Stimulated activated CD8-positive, alpha-beta memory T cell treated with anti-CD3 and anti-CD28 coated beads, Interleukin-12 subunit alpha, Interleukin-12 subunit beta, amount 100 ng/mL, for 4 hours (primary cell): ENCODE results near the gene FGFR4.

ENCODE experiments used
- DNase-seq: peaks from one replicate; pipeline ENCODE4 v3.0.0-alpha.2; 2020; ENCODE audit warnings: low read depth

The FGFR4 gene

DNA sequence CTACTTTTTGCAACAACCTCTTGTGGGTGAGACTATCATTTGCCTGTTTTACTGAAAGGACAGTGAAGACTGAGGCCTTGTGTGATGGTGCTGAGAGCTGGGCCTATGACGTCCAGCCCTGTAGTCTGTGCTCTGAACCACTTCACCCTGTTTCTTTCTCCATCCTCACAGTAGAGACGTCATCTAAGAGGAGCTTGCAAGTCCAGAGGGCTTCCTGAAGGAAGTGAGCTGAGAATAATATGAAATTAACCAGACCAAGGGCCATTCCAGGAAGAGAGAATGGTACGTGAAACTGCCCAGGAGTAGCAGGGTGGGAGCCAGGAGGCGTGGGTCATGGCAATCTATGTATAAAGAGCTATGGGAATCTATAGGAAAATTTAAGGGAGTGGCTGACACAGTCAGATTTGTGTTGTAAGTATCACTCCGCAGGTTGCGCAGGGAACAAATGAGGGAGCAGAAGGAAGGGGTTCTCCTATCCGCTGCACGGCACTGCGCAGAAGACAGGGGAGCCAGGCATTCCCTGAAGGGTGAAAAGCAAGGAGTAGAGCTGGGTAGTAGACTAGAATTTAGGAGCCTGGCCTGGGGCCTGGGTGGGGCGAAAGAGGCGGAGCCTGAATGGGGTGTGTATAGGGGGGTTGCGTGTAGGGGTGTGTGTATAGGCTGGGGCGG lies 596 bp upstream of the FGFR4 start:
- no peak for DNase-seq

DNA sequence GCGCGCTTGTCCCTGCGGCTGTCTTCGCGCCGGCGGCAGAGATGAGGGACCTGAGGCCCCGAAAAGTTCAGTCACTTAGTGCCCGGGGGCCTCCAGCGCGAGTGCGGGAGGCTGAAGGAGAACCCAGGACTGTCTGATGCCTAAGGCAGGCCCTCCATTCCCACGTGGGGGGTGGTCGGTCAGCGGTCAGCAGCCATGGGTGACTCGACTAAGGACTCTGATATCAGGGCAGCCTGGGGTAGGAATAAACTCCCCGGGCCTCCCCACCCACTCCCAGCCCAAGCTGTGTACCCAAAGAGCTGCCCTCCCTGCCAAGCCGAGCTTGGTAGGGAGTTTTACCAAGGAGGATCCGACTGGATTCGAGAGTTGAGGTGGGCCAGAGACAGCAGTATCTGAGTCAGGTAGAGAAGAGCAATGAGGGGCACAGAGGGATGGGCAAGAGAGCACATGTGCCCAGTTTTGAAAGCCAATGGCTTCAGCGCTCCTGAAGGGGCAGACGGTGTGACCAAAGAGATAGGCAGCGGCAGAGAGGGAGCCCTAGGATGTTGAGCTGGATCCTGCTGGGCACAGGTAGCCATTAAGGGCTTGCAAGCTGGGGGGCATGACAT lies 787 bp downstream of the FGFR4 start:
- no peak for DNase-seq

DNA sequence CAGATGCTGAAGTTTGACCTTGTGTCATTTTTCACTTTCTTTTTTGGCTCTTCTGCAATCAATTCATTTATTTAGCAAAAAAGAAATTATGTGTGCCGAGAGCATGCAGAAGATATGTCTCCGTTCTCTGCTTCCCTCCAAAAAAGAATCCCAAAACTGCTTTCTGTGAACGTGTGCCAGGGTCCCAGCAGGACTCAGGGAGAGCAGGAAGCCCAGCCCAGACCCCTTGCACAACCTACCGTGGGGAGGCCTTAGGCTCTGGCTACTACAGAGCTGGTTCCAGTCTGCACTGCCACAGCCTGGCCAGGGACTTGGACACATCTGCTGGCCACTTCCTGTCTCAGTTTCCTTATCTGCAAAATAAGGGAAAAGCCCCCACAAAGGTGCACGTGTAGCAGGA lies 2.4 kb downstream of the FGFR4 start:
- no peak for DNase-seq

DNA sequence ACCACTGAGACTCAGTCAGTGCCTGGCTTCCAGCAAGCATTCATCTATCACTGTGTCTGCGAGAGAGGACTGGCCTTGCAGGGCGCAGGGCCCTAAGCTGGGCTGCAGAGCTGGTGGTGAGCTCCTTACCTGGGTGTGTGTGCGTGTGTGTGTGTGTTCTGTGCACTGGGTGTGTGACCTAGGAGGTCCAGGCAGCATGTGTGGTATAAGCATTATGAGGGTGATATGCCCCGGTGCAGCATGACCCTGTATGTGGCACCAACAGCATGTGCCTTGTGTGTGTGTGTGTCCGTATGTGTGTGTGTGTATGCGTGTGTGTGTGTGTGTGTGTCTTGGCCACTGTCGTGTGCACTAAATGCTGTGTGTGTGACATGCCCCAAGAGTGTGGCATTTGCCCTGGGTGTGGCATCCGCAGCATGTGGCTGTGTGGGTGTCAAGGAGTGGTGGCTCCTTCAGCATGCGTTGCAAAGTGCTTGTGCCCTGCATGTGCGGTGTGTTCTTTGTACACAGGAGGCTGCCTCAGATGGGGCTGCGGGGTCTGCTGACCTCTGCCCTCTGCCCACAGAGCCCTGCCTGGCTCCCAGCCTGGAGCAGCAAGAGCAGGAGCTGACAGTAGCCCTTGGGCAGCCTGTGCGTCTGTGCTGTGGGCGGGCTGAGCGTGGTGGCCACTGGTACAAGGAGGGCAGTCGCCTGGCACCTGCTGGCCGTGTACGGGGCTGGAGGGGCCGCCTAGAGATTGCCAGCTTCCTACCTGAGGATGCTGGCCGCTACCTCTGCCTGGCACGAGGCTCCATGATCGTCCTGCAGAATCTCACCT lies 3.3 kb downstream of the FGFR4 start:
- no peak for DNase-seq

DNA sequence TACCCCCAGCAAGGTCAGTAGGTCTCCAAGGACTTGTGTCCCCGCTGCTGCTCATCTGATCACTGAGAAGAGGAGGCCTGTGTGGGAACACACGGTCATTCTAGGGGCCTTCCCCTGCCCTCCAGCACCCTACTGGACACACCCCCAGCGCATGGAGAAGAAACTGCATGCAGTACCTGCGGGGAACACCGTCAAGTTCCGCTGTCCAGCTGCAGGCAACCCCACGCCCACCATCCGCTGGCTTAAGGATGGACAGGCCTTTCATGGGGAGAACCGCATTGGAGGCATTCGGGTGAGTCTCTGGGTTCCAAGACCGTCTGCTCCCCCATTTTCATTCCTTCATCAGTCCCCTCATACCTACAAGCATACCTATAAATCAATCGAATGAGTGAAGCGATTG lies 4.1 kb downstream of the FGFR4 start:
- no peak for DNase-seq

DNA sequence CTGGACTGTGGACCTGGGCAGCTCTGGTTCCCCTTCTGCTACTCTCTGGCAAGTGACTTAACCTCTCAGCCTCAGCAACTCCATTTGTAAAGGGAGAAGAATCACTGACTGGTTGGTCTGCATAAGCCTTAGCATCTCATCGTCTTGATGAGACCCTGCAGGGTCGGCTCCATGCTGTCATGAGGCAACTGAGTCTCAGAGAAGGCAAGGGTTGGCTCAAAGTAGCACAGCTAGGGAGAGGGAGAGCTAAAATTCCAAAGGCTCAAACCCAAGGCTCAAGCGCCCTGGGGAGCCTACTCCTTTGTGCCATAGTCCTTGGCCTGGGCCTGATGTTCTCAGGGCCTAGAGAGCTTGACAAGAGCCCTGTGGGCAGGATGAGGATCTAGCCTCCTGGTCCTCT lies 4.5 kb downstream of the FGFR4 start:
- no peak for DNase-seq

DNA sequence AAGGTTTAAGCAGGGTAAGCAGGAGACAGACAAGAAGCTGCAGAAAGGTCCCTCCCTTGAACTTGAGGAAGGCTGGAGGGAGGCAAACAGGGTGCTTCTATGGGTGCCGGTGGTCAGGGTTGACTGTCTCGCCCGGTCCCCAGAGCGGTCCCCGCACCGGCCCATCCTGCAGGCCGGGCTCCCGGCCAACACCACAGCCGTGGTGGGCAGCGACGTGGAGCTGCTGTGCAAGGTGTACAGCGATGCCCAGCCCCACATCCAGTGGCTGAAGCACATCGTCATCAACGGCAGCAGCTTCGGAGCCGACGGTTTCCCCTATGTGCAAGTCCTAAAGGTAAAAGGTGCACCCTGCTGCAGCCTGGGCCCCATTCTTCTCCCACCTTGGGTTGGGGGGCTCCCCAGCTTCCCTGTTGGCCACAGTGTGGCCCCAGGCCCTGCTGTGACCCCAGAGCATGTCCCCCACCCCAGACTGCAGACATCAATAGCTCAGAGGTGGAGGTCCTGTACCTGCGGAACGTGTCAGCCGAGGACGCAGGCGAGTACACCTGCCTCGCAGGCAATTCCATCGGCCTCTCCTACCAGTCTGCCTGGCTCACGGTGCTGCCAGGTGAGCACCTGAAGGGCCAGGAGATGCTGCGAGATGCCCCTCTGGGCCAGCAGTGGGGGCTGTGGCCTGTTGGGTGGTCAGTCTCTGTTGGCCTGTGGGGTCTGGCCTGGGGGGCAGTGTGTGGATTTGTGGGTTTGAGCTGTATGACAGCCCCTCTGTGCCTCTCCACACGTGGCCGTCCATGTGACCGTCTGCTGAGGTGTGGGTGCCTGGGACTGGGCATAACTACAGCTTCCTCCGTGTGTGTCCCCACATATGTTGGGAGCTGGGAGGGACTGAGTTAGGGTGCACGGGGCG lies 5.7 kb downstream of the FGFR4 start:
- DNase-seq: no peak

DNA sequence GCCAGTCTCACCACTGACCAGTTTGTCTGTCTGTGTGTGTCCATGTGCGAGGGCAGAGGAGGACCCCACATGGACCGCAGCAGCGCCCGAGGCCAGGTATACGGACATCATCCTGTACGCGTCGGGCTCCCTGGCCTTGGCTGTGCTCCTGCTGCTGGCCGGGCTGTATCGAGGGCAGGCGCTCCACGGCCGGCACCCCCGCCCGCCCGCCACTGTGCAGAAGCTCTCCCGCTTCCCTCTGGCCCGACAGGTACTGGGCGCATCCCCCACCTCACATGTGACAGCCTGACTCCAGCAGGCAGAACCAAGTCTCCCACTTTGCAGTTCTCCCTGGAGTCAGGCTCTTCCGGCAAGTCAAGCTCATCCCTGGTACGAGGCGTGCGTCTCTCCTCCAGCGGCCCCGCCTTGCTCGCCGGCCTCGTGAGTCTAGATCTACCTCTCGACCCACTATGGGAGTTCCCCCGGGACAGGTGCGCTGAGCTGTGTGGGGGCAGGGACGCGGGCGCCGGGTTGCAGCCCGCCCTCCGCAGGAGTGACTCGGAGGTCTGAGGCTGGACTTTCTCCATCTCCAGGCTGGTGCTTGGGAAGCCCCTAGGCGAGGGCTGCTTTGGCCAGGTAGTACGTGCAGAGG lies 6.5 kb downstream of the FGFR4 start:
- DNase-seq: no peak

DNA sequence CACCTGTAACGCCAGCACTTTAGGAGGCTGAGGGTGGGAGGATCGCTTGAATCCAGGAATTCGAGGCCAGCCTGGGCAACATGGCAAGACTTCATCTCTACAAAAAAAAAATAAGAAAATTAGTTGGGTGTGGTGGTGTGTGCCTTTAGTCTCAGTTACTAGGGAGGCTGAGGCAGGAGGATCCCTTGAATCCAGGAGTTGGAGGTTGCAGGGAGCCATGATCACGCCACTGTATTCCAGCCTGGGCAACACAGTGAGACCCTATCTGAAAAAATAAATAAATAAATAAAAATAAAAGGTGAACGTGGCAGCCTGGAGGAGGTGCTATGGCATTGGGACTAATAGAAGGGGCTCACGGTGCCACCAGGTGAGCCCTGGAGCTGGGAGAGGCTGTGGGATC lies 7.1 kb downstream of the FGFR4 start:
- no peak for DNase-seq

DNA sequence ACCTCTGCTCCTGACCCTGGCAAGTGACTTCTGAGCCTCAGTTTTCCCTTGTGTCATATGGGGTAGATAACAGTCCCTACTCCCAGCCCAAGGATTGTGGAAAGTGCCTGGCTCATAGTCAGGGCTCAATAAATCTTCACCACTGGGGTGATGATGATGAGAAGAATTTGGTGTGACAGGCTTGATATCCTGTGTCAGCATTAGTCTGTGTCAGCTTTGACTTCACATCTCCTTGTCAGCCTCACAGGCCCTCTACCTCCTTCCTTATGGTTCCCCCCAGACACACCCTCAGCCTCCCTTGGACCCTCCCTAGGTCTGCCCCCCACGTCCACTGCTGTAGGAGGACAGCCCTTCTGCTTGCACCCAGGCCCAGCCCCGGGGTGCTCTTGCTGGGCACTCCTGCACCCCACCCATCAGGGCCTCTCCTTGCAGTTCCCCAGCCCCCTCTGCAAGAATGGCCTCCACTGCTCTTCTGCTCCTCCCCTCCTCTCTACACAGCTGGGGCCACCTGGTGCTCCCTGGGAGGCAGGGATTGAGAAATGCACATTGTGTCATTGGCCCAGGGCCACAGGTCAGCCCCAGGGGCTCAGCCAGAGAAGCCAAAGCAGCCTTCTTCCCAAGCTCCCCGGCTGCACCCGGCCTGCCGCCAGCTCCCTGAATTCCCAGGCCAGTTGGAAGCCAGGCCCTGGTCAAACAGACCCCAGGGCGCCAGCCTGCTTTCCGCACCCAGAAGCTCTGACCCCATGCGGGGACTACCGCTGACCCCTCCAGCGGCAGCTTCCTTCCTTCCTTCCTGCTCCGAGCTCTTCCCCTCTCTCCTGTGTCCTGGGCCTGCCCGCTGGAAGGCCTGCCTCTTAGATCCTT lies 7.7 kb downstream of the FGFR4 start:
- no peak for DNase-seq

DNA sequence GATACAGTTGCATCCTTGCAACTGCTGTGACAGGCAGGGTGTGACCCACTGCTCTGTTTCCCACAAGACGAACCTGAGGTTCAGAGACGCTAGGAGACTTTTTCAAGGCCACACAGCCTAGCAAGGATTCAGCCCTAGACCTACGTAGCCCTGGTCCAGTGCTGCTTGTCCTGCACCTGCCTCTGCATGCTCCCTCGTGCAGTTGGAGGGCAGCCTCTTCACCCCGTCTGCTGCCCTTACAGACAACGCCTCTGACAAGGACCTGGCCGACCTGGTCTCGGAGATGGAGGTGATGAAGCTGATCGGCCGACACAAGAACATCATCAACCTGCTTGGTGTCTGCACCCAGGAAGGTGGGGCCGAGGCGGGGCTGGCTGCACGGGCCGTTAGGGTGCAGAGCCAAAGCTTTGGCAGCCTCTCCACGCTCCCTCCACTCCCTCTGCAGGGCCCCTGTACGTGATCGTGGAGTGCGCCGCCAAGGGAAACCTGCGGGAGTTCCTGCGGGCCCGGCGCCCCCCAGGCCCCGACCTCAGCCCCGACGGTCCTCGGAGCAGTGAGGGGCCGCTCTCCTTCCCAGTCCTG lies 8.5 kb downstream of the FGFR4 start:
- DNase-seq: no peak

DNA sequence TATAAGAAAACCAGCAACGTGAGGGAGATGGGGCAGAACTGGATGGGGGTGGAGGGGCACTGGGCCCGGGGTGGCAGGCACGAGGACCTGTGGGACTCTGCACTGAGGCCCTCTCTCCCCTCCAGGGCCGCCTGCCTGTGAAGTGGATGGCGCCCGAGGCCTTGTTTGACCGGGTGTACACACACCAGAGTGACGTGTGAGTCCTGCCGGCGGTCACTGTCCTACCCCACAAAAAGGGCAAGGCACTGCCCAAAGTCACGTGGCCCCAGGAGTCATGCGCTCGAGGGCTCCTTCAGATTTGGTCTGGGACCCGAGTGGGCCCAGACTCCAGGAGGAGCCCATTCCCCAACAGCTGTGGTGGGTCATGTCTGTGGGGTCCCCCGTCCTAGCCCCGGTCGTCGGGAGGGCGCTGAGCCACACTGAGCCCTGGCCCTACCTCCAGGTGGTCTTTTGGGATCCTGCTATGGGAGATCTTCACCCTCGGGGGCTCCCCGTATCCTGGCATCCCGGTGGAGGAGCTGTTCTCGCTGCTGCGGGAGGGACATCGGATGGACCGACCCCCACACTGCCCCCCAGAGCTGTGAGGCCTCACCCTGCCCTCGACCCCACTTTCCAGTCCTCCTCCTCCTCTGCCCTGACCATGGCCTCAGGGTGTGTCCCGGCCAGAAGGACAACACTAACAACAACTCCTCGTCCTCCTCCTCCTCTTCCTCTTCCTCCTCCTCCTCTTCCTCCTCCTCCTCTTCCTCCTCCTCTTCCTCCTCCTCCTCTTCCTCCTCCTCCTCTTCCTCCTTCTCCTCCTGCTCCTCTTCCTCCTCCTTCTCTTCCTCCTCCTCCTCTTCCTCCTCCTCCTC lies 9.7 kb downstream of the FGFR4 start:
- no peak for DNase-seq

DNA sequence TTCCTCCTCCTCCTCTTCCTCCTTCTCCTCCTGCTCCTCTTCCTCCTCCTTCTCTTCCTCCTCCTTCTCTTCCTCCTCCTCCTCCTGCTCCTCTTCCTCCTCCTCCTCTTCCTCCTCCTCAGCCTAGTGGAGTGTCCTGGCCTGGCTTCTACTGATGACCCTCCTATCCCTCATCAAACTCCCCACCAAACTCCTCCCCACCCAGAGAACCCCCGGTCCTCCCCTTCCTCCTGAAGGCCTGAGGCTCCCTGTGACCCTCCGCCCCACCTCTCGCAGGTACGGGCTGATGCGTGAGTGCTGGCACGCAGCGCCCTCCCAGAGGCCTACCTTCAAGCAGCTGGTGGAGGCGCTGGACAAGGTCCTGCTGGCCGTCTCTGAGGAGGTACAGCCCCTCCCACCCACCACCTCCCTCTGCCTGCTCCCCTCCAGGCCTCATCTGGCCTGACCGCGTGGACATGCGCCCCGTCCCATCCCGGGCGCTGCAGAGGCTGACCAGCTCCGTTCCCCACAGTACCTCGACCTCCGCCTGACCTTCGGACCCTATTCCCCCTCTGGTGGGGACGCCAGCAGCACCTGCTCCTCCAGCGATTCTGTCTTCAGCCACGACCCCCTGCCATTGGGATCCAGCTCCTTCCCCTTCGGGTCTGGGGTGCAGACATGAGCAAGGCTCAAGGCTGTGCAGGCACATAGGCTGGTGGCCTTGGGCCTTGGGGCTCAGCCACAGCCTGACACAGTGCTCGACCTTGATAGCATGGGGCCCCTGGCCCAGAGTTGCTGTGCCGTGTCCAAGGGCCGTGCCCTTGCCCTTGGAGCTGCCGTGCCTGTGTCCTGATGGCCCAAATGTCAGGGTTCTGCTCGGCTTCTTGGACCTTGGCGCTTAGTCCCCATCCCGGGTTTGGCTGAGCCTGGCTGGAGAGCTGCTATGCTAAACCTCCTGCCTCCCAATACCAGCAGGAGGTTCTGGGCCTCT lies 10.6 kb downstream of the FGFR4 start:
- no peak for DNase-seq

DNA sequence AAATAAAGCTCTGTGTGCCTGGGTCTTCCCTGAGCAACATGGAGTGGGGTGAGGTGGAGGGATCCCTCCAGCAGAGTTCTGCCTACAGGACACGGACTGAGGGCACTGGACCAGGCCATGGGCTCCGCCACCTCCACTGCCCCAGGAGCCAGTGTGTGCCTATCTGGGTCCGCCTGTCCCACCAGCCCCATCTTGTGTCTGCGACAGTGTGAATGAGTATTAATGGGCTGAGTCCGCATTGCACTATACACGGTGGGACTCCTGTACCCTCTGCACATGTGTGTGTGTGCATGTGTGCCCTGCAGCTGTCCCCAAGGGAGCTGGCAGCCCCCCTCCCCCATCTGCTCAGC lies 11.4 kb downstream of the FGFR4 start:
- no peak for DNase-seq

DNA sequence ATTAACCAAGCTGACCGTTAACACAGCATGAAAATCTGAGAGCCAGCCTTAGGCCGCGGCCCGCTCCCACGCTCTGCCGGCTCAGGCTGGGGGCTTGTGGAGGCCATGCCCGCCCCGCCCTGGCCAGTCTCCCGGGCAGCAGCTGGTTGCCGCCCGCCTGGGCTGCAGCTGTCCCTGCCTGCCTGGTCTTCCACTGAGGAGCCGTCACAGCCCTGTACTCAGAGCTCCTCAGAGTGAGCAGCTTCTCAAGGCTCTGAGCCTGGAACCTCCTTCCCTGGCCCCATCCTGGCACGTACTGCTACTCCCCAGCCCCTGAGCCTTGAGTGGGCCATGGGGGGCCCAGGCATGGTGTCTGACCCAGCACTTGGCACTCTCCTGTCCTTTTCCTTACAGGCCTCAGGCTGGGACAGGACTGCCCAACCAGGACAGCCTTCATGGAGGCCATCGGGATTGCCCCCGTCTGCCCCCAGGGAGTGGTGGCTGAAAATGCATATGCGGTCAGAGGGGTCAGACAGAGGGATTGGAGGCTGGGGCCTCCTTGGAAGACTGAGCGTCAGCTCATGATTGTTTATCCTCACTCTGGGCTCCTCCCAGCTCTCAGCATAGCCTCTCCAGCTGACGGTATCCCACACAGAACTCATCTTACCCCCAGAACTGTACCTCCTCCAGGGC lies 11.9 kb downstream of the FGFR4 start:
- DNase-seq: no peak

DNA sequence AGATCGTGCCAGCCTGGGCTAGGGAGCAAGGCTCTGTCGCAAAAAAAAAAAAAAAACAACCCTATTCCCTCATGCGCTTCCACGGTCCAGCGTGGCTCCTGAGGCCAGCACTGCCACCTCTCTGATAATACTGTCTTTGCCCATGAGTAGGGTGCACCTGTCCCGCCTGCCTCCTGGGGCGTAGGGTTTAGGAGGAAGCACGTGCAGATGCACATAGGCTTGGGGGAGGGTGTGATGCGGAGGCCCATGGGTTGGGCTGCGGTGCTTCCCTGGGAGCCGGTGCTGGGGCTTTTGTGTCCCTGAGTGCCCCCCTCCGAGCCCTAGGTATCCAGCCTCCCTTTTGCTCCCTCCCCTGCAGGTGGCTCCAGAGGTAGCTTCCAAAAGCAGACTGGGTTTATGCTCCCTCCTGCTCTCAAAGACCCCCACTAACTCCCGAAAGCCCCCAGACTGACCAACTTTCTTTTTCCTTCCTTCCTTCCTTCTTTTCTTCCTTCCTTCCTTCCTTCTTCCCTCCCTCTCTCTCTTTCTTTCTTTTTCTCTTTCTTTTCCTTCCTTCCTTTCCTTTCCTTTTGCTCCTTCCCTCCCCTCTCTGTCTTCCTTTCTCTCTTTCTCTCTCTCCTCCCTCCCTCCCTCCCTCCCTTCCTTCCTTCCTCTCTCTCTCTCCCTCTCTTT lies 12.8 kb downstream of the FGFR4 start:
- DNase-seq: no peak

DNA sequence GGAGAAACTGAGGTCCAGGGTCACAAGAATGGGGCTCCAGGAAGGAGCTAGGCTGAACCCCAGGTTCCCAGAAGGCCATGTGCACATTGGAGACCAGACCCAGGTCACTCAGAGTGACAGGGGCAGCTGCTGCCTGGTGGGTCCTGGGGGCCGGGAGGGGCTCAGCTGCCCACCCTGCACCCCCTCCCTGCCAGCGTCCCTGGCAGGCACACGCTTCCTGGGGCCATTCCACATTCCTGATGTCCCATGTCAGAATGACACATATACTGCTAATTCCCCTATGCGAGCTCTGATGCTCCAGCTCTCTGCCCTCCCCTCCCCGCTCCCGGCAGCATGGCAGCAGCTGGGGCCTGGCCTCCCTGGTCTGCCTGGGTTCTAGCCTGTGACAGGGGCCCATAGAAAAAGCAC lies 14.0 kb downstream of the FGFR4 start:
- DNase-seq: no peak
